Neural crest cell (in vitro differentiated cells): ENCODE data around the gene PTPRS. TPM values are rescaled to one million over a fixed set of nuclear protein-coding genes. Genes with fewer than 3 reads are reported as not detected.

Source experiments
- DNase-seq: peaks from one replicate; pipeline ENCODE4 v3.0.0; 2021; ENCODE audit warnings: low read depth, mixed read lengths, low spot score
- H3K27ac Mint-ChIP-seq: one replicate; pipeline ENCODE4 v1.8.0; 2021; ENCODE audit warnings: mild to moderate bottlenecking, mixed read lengths; ENCODE audit not compliant: unreplicated experiment
- H3K27me3 Mint-ChIP-seq: 2 replicates; pipeline ENCODE4 v1.8.0; 2021; ENCODE audit warnings: low read depth, mild to moderate bottlenecking, mixed read lengths
- H3K36me3 Mint-ChIP-seq: 2 replicates; pipeline ENCODE4 v1.8.0; 2021; ENCODE audit warnings: low read depth, mild to moderate bottlenecking, mixed read lengths
- H3K4me1 Mint-ChIP-seq: 2 replicates; pipeline ENCODE4 v1.8.0; 2021; ENCODE audit warnings: mixed read lengths
- H3K4me3 Mint-ChIP-seq: one replicate; pipeline ENCODE4 v1.8.0; 2021; ENCODE audit warnings: mild to moderate bottlenecking, mixed read lengths
- H3K9me3 Mint-ChIP-seq: 2 replicates; pipeline ENCODE4 v1.8.0; 2021; ENCODE audit warnings: mixed read lengths
- CTCF ChIP-seq: fragments of 200-600 bp; sonication (generic); conservative IDR thresholded peaks from 2 replicates; pipeline ENCODE4 v1.5.0; 2021; ENCODE audit warnings: antibody characterized with exemption, mild to moderate bottlenecking
- total RNA-seq: library from RNA; stranded (reverse); gene quantifications from 2 replicates; pipeline ENCODE4 v1.2.1, GENCODE V29; 2021

PTPRS gene
- total RNA-seq, 1 donor from 2014 or later: 357 TPM

GRCh38 chr19:5326986-5327623 is 13.5 kb downstream of the PTPRS start:
- Mint-ChIP-seq H3K27ac (no peak overlapping the region), H3K9me3 (no peaks in the 10 kb centered on the region), H3K27me3 (no peaks in the 10 kb centered on the region), H3K36me3 (peaks cover 8% of the 10 kb centered on the region), H3K4me3 (no peak overlapping the region), H3K4me1 (peaks cover 5% of the 10 kb centered on the region)
- no peak for DNase-seq
- no peak for TF ChIP-seq CTCF

- no peak for DNase-seq
- H3K36me3 Mint-ChIP-seq: peaks cover 8% of the 10 kb centered on the region
- H3K9me3 Mint-ChIP-seq: no peaks in the 10 kb centered on the region
- H3K27ac Mint-ChIP-seq: no peak overlapping the region
- no peaks in the 10 kb centered on the region for H3K27me3 Mint-ChIP-seq
- H3K4me3 Mint-ChIP-seq: no peak overlapping the region
- H3K4me1 Mint-ChIP-seq: peaks cover 5% of the 10 kb centered on the region
- TF ChIP-seq CTCF: no peak
Measured at GRCh38 chr19:5326545-5326944, 14.1 kb downstream of the PTPRS start.

- H3K27me3 Mint-ChIP-seq: no peaks in the 10 kb centered on the region
- no peak for TF ChIP-seq CTCF
- peaks cover 8% of the 10 kb centered on the region for H3K36me3 Mint-ChIP-seq
- no peak overlapping the region for H3K4me3 Mint-ChIP-seq
- H3K27ac Mint-ChIP-seq: no peak overlapping the region
- DNase-seq: no peak
- H3K4me1 Mint-ChIP-seq: peaks cover 5% of the 10 kb centered on the region
- H3K9me3 Mint-ChIP-seq: no peaks in the 10 kb centered on the region
Measured at GRCh38 chr19:5324947-5325346, 15.7 kb downstream of the PTPRS start.

GRCh38 chr19:5323475-5323811 is 17.2 kb downstream of the PTPRS start:
- H3K27me3 Mint-ChIP-seq: no peaks in the 10 kb centered on the region
- peaks cover 5% of the 10 kb centered on the region for H3K4me1 Mint-ChIP-seq
- H3K9me3 Mint-ChIP-seq: no peaks in the 10 kb centered on the region
- TF ChIP-seq CTCF: no peak
- DNase-seq: no peak
- H3K36me3 Mint-ChIP-seq: peaks cover 8% of the 10 kb centered on the region
- no peak overlapping the region for H3K4me3 Mint-ChIP-seq
- no peak overlapping the region for H3K27ac Mint-ChIP-seq

GRCh38 chr19:5321851-5322681 is 18.5 kb downstream of the PTPRS start:
- Mint-ChIP-seq H3K9me3 (no peaks in the 10 kb centered on the region), H3K27me3 (no peaks in the 10 kb centered on the region), H3K4me1 (peaks cover 5% of the 10 kb centered on the region), H3K4me3 (no peak overlapping the region), H3K36me3 (peaks cover 8% of the 10 kb centered on the region), H3K27ac (no peak overlapping the region)
- TF ChIP-seq CTCF: no peak
- DNase-seq: no peak
